GM19351 (cell line): ENCODE measurements around the gene MKNK1.

Experiments used
- ATAC-seq: cut with Tn5 transposase; IDR thresholded peaks from one replicate; pipeline ENCODE4 v1.9.1; 2021; ENCODE audit warnings: mild to moderate bottlenecking, moderate library complexity; ENCODE audit not compliant: unreplicated experiment

The MKNK1 gene

DNA sequence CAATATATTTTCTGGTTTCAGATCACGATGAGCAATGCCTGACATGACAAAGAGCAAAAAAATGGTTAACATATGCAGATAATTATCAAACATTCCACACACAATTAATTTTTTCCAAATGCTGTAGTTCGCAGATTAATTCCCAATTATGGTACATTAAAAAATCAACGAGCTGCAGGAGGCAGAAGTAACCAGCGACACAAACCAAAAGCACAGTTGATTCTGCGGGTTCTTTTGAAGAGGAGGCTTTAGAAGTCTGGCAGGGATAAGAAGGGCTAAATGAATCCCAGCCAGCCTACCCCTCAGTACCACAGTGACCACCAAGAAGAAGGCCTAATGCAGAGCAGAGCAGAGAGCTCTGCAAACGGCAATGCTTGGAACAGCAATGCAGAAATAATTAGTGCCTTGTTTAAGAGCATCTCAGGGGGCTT, 35.6 kb downstream of the MKNK1 start:
- no peak for ATAC-seq

GRCh38 chr1:46563341-46563740, 40.7 kb downstream of the MKNK1 start:
- ATAC-seq: no peak

DNA sequence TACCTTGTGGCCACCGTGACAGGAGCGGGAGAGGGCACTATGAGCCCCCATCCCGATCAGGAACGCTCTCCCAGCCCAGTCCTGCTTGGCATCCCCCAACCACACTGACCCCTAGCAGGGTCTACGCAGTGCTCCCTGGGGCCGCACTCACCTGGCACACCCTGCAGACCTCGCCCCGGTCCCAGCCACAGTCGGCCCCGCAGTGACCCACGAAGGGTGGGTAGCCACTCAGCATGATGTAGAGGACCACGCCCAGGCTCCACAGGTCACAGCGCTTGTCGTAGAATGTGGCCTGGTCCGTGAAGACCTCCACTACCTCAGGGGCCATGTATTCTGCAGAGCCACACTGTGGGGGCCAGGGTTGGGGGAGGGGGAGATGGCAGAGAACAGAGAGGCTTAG, 41.6 kb downstream of the MKNK1 start:
- no peak for ATAC-seq

DNA sequence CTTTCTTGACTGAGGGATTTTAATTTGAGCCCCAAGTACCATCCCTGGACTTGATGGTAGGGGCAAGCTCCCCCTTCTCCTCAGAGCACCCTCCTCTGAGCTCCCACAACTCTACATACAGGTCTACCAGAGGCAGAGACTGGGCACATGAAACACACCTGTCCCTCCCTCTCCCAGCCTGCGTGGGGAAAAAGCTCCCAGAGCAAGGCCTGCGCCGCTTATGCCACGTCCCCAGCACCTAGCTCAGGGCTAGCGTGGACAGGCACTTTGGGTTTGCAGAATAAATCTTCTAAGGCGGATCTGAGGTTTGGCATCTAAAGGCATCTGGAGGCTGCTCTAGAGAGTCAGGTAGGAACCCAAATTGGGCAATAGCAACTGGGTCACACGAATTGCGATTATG, 45.1 kb downstream of the MKNK1 start:
- no peak for ATAC-seq

GRCh38 chr1:46558141-46558963, 45.7 kb downstream of the MKNK1 start:
- no peak for ATAC-seq

DNA sequence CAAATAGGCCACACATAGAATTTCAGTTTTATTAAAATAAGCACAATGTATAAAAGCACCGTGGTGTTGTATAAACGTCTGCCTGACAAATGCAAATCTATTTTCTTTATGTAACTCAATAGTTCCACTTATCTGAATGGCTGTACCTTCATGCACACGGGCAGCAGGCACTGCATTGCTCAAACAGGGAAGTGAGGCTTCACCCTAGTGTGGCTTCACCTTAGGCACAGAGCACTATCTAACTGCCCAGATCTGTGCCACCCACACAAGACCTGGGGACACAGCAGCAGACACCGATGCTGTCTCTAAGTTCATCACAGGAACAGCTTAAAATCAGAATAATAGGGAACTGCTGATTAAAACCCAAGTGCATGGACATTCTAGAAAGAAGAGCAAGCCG, 46.7 kb downstream of the MKNK1 start:
- ATAC-seq: no peak

GRCh38 chr1:46556822-46557221, 47.2 kb downstream of the MKNK1 start:
- no peak for ATAC-seq

DNA sequence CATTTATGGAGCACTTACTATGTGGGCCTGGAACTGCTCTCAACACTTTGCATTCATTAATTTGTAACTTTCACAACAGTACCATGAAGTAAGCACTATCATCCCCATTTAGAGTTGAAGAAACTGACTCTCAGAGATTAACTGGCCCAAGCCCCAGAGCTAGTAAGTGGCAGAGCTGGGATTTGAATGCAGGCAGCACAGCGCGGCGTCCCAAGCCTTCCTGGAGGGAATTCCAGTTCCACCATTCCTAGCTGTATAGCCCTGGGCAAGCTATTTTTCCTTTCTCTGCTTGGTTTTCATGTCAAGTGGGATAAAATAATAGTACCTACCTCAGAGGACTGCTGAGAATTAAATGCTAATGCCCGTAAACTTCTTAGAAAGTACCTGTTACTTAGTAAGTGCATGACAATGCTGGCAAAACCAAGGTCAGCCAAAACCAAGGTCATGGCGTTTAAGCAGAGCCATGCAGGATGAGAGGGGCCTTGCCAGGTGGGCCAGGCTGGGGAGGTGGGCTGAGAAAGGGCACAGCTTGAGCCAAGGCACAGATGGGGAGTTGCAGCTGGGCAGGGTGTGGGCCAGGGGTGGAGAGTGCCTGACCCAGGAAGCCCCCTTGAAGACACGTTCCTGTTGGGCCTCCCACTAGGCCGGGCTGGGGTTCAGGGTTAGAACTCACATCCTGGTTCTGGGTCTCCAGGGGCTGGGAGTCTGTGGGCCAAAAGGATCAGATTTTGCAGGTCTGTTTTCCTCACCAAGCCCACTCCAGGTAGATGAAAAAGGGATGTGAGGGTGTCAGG, 48.0 kb downstream of the MKNK1 start:
- no peak for ATAC-seq

- ATAC-seq: no peak
These were observed 49.3 kb downstream of the MKNK1 start for GRCh38 chr1:46554597-46555381.

DNA sequence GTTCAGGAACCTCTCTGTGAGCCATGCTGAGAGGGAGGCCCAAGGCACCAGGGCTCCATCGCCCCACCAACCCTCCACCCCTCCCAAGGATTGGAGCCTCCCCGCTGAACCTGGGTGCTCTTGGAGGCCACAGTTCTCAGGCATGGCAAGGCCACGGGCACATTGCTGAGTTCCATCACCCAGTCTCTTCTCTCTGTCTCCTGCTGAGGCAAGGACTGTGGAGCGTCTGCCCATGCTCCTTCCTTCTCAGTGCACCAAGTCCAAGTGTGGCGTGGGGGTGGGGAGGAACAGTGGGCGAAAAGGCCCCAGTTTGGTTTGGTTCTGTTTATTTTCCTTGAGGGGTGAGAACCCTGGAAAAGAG, 49.9 kb downstream of the MKNK1 start:
- ATAC-seq: no peak

DNA sequence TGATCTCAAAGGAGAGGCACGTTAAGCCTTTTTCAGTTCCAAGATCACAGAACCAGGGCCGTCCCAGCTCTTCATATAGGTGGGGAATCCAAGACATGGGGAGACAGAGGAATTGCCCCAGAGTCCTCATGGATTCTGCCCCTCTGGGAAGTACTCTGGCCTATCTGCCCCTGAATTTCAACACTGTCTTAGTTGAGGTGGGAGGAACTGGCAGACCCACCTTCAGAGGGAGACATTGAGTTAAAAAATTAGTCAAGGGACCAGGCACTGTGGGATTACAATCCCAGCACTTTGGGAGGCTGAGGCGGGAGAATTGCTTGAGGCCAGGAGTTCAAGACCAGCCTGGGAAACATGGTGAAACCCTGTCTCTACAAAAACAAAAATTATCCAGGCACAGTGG, 50.6 kb downstream of the MKNK1 start:
- no peak for ATAC-seq

DNA sequence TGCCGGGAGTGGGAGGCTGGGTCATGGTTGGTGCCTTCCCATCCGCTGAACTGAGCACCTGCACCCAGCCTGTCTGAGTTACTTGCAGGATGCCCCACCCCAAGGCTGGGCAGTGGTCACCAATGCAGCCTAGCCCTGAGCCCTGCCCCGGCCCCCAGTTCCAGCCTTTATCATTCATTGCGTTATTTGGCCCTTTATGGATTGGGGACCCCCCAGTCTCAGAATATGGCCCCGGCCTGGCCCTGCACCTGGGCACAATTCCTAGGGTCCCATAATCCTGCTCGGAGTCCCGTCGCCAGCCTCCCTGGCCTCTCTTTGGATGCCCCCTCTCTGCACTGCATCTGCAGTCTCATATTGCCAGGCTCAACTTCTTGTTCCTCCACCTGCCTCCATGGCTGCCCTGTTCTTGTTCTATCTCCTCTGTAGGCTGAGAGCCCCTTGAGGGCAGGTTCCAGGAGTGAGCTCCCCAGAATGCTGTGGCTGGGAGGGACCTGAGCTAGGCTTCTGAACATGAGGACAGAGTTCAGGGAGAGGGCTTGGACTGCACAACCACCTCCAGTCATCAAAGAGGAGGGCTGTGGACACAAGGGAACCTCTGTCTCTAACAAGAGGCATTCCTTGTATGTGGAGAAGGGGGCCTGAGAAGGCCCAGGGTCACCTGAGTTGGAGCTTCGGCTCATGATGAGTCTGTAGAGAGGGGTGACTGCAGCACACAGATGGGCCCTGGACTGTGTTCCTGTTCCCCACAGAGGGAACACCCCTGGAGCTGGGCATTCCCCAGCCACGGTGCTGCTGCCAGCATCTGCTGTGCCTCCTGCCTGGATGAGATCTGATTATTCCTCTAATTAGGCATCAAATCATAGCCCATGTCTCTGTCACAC, 51.5 kb downstream of the MKNK1 start:
- no peak for ATAC-seq

DNA sequence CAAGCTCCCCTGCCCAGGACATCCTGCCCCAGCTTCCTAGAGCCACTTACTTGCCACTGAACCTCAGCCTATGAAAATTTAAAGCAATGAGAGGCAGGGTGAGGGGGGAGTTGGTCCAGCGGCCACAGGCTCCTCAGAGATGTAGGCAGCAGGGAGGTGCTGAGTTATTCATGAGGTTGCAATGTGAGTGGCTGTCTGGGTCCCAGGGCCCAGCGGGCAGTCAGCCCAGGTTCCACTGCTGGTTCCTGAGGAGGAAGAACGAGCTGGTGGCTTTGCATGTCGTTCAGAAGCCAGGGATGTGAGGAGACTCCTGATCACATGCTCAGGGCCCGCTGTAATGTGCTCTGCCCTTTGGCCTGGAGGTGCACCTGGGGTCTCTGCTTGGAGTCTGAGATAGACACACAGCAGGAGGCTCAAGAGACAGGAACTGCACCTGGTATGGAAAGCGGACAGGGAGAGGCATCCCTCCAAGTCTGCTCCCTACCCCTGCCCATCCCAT, 52.4 kb downstream of the MKNK1 start, which contains the start of gene KNCN:
KNCN (minus strand) TSS at position 51 of the 499 bp plus-strand sequence. CDS start 432 bp downstream, outside the sequence.
- ATAC-seq: no peak

GRCh38 chr1:46550751-46551231, 53.3 kb downstream of the MKNK1 start:
- ATAC-seq: no peak

GRCh38 chr1:46549697-46550681, 54.1 kb downstream of the MKNK1 start:
- ATAC-seq: peak; percentile 49

DNA sequence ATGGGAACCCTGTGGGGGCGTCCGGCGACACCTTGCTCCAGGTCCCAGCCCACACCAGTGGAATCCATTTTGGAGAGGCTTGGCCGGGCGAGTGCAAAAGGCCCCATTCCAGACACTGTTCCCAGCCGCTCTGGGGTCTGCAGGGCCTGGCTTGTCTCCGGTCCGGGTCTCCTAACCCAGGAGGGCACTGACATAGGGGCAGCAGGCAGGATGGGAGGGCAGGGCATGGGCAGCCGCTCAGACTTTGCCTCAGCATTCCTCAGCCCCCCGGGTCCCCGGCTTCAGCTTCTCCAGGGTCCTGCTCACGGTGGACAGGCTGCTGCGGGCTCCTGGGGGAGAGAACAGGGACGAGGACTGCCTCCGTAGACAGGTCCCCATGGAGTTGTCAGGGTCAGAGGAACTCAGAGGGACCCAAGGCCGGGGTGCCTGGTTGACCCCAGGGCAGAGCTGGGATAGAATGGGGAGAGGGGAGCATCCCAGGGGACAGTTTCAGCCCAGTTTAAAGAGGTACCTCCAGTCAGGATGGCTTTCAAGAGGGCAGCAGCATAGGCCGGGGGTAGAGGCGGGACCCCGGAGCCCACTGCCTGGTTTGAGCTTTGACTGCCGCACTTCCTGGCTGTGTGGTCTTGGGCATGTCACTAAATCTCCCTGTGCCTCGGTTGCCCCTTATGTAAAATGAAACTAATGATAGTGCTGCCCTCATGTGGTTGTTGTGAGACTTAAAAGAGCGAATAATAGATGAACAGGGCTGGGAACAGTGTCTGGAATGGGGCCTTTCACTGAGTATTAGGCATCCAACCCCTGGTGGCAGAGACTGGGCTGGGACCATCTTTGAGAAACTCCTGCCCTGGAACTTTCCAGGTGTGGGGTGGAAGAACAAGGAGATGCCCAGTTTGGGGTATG, 56.3 kb downstream of the MKNK1 start:
- ATAC-seq: no peak

DNA sequence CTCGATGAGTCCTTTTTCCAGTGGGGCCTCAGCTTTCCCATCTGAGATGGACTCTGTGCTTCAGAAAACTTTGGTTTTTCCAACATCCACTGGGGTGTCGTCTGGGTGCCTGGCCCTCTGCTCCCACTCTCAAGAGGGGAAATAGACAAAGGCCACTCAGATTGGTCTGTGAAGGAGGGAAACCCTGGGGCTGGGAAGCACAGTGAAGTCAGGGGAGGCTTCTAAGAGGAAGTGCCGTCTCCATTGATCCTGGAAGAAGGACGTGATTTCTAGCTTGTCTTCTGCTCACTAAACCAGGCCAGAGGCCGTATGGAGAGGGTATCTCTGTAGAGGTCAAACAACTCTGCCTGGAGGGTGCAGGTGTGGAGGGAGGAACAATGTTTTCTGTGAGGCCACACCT, 57.9 kb downstream of the MKNK1 start:
- ATAC-seq: no peak

DNA sequence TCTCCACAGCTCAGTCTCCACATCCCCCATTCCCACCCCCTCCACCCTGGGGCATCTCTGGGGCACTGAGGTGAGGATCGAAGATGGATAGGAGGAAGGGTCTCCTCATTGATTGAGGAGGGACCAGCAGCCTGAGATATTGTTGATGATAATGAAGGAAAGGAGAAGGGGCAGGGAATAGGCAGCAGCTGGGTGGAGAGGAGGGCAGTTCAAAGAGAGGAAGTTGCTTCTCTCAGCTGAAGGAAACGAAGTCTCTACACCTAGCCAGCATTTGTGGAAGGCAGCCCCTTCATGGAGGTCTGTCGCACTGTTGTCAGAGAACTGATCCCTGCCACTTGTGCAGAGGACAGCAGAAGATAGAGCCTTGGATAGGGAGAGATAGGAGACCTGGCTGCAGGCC, 58.3 kb downstream of the MKNK1 start:
- no peak for ATAC-seq
